GM12878 (cell line): Measurements from ENCODE around the gene IGFL3. TPM values are rescaled to one million over a fixed set of nuclear protein-coding genes. Genes with fewer than 3 reads are reported as not detected.
A peak's percentile ranks its signal among the peaks of the same experiment; 100 is the strongest.

Experiments used
- ATAC-seq: fragments of 200-7000 bp; cut with Tn5 transposase; 3 replicates; pipeline ENCODE4 v1.9.1; 2020; ENCODE audit warnings: mild to moderate bottlenecking, moderate library complexity
- BruUV-seq: library from RNA; stranded (reverse); fragments of 400-500 nt; replicated peaks from 2 replicates; lab custom pipeline; 2021; lab: Mats Ljungman, UMichigan
- CTCF ChIA-PET: fragments of 300-600 bp; sonication (Branson Sonifier 250); formaldehyde crosslinking; extraction: SDS; loops from one replicate; lab custom pipeline; 2021; ENCODE audit warnings: inconsistent platforms; lab: Yijun Ruan, JAX
- POLR2A ChIA-PET: fragments of 350-600 bp; formaldehyde crosslinking; extraction: SDS; loops from one replicate; lab custom pipeline; 2021; ENCODE audit warnings: inconsistent platforms; lab: Charles Lee
- RAD21 ChIA-PET: fragments of 300-600 bp; sonication (Branson Sonifier 250); formaldehyde crosslinking; loops from one replicate; lab custom pipeline; 2023; ENCODE audit warnings: antibody characterized with exemption; ENCODE audit not compliant: unreplicated experiment; lab: Charles Lee
- SMC1A ChIA-PET: fragments of 300-600 bp; sonication (Branson Sonifier 250); formaldehyde crosslinking; loops from one replicate; lab custom pipeline; 2023; ENCODE audit not compliant: unreplicated experiment, uncharacterized antibody; lab: Charles Lee
- DNase-seq: peaks from one replicate; pipeline ENCODE4 v3.0.0-alpha.2; 2011; ENCODE audit warnings: low read depth, low spot score
- FAIRE-seq: peaks from 3 replicates; lab custom pipeline; 2011; peaks lifted over from hg19 to GRCh38; lab: Jason Lieb, UNC
- H2AFZ ChIP-seq: 2 replicates; pipeline ENCODE4 v1.6.0; 2011; ENCODE audit warnings: low read depth, low read length, control low read depth; ENCODE audit not compliant: control insufficient read depth
- H3K27ac ChIP-seq: 2 replicates; pipeline ENCODE4 v1.5.1; 2011; ENCODE audit warnings: control low read depth; ENCODE audit not compliant: control insufficient read depth, insufficient read depth
- H3K27me3 ChIP-seq, 2 experiments: replicated peaks in 1 of 2; 2 replicates each; pipeline versions ENCODE4 v1.6.0 to v1.6.1; 2011; ENCODE audit warnings: low read length in 1 of 2; ENCODE audit not compliant: control insufficient read depth in 2 of 2, insufficient read depth in 2 of 2
- H3K36me3 ChIP-seq, 2 experiments: 2 replicates each; pipeline ENCODE4 v1.5.1; 2011; ENCODE audit warnings: low read length in 1 of 2; ENCODE audit not compliant: control insufficient read depth in 2 of 2, insufficient read depth in 2 of 2
- H3K4me1 ChIP-seq: 2 replicates; pipeline ENCODE4 v1.6.1; 2011; ENCODE audit warnings: mild to moderate bottlenecking, low read length, moderate library complexity, mixed read lengths; ENCODE audit not compliant: control insufficient read depth, insufficient read depth
- H3K4me2 ChIP-seq: 2 replicates; pipeline ENCODE4 v1.6.0; 2011; ENCODE audit warnings: control low read depth; ENCODE audit not compliant: control insufficient read depth, insufficient read depth
- H3K4me3 ChIP-seq: fragments of 200-600 bp; sonication (generic); 2 replicates; pipeline ENCODE4 v1.5.1; 2016
- H3K79me2 ChIP-seq: 2 replicates; pipeline ENCODE4 v1.6.0; 2011; ENCODE audit warnings: low read length; ENCODE audit not compliant: control insufficient read depth, insufficient read depth
- H3K9ac ChIP-seq: 2 replicates; pipeline ENCODE4 v1.8.0; 2011; ENCODE audit warnings: low read length, control low read depth, mixed read lengths; ENCODE audit not compliant: control insufficient read depth, insufficient read depth
- H3K9me3 ChIP-seq: replicated peaks from 3 replicates; pipeline ENCODE4 v1.5.1; 2011; ENCODE audit warnings: mild to moderate bottlenecking, low read length; ENCODE audit not compliant: control insufficient read depth, insufficient read depth
- H4K20me1 ChIP-seq: 2 replicates; pipeline ENCODE4 v1.6.0; 2011; ENCODE audit not compliant: control insufficient read depth, insufficient read depth
- BMI1 ChIP-seq: fragments of 450-650 bp; IDR thresholded peaks from 2 replicates; pipeline ENCODE4 v1.6.1; 2016; ENCODE audit warnings: mild to moderate bottlenecking, moderate library complexity, borderline replicate concordance
- CHD4 ChIP-seq: fragments of 200-600 bp; sonication (generic); IDR thresholded peaks from 2 replicates; pipeline ENCODE4 v1.6.1; 2016; ENCODE audit warnings: mild to moderate bottlenecking
- EED ChIP-seq: sonication (generic); IDR thresholded peaks from 2 replicates; pipeline ENCODE4 v1.6.1; 2016; ENCODE audit warnings: antibody characterized with exemption, low read depth
- KLF5 ChIP-seq: fragments of 450-650 bp; IDR thresholded peaks from 2 replicates; pipeline ENCODE4 v1.6.1; 2014; ENCODE audit warnings: mild to moderate bottlenecking; ENCODE audit not compliant: partially characterized antibody
- MEF2B ChIP-seq: fragments of 450-650 bp; IDR thresholded peaks from 2 replicates; pipeline ENCODE4 v1.6.1; 2018; ENCODE audit warnings: mild to moderate bottlenecking, moderate library complexity; ENCODE audit not compliant: partially characterized antibody, poor library complexity, severe bottlenecking
- MXI1 ChIP-seq: fragments of 150-350 bp; IDR thresholded peaks from 2 replicates; pipeline ENCODE4 v1.6.1; 2011; ENCODE audit warnings: low read depth, mild to moderate bottlenecking, inconsistent platforms, low read length, improper control_type of control experiment
- SMAD5 ChIP-seq: IDR thresholded peaks from 2 replicates; pipeline ENCODE4 v1.6.1; 2016; ENCODE audit warnings: antibody characterized with exemption, low read depth
- SRF ChIP-seq, 2 experiments: IDR thresholded peaks; 2 replicates each; pipeline ENCODE4 v1.6.1; 2011; ENCODE audit warnings: low read depth in 2 of 2, low read length in 2 of 2, mild to moderate bottlenecking in 1 of 2, moderate library complexity in 1 of 2
- TCF12 ChIP-seq: IDR thresholded peaks from 2 replicates; pipeline ENCODE4 v1.6.1; 2011; ENCODE audit warnings: low read depth, mild to moderate bottlenecking, low read length
- ZBTB33 ChIP-seq: fragments of 450-650 bp; IDR thresholded peaks from 2 replicates; pipeline ENCODE4 v1.6.1; 2017; ENCODE audit warnings: mild to moderate bottlenecking
- ZBTB4 ChIP-seq: fragments of 450-650 bp; formaldehyde crosslinking; IDR thresholded peaks from 2 replicates; pipeline ENCODE4 v1.4.0; 2022; ENCODE audit warnings: mild to moderate bottlenecking, moderate library complexity
- ZNF592 ChIP-seq: fragments of 450-650 bp; IDR thresholded peaks from 2 replicates; pipeline ENCODE4 v1.6.1; 2017; ENCODE audit warnings: mild to moderate bottlenecking, moderate library complexity
- ZZZ3 ChIP-seq: IDR thresholded peaks from 2 replicates; pipeline ENCODE4 v1.6.1; 2011; ENCODE audit warnings: low read depth; ENCODE audit not compliant: control insufficient read depth, insufficient read length
- WGBS: methylation state at CpG from one replicate; pipeline ENCODE4 v1.1.6; 2016; ENCODE audit warnings: low lambda C conversion rate; ENCODE audit not compliant: insufficient replicate concordance, insufficient coverage; ENCODE audit errors: missing lambda C conversion rate; 5-methylcytosine and 5-hydroxymethylcytosine counted together
- in situ Hi-C: fragments of 300-500 bp; cut with MboI; formaldehyde crosslinking; loops from 9 replicates; pipeline ENCODE4 v1.14.3; 2018; ENCODE audit warnings: mixed read lengths
- intact Hi-C: fragments of 100-400 bp; cut with micrococcal nuclease; formaldehyde crosslinking; loops from one replicate; pipeline ENCODE4 v1.14.2; 2022; ENCODE audit not compliant: unreplicated experiment
- polyA plus RNA-seq, 11 experiments: library from polyadenylated mRNA; depleted of rRNA in 4 of 11; unstranded in 6 of 11; stranded (reverse) in 5 of 11; fragments of >200 nt; fragmentation: Nextera tagmentation in 4 of 11; fragmentation: Illumina TruSeq in 1 of 11; extraction: Ambion mirVana in 4 of 11; extraction: Trizol in 1 of 11; gene quantifications; 1 replicate in 1 of 11; 2 replicates in 10 of 11; pipeline versions ENCODE4 v1.2.1 to v1.2.3, GENCODE V29; 2011 to 2016; ENCODE audit warnings: inconsistent platforms in 2 of 11, missing spikeins in 2 of 11, low read depth in 1 of 11
- total RNA-seq, 4 experiments: library from RNA; depleted of rRNA in 3 of 4; stranded (reverse); fragments of >200 nt in 3 of 4; fragmentation: Illumina TruSeq in 1 of 4; extraction: Trizol in 1 of 4; gene quantifications; 2 replicates each; pipeline versions ENCODE4 v1.2.1 to v1.2.3, GENCODE V29; 2013 to 2021

IGFL3 gene
- total and polyA plus RNA-seq, 10 of the 15 experiments (the other 5 are each of a cell fraction or from before 2014, with no cell fraction given): not detected

GRCh38 chr19:46125447-46125846, 959 bp upstream of the IGFL3 start:
- FAIRE-seq (no peak), ATAC-seq (0 out of 3 replicates have a peak, but pooled peaks have one; percentile 31), DNase-seq (no peak)
- Histone ChIP-seq H3K4me3 (no peak overlapping the region), H2AFZ (no peak overlapping the region), H3K9ac (no peak overlapping the region), H3K36me3 (no peaks in the 10 kb centered on the region), H3K79me2 (no peaks in the 10 kb centered on the region), H3K4me1 (no peaks in the 10 kb centered on the region), H3K9me3 (no peaks in the 10 kb centered on the region), H3K27me3 (no peaks in the 10 kb centered on the region; a peak in 1 of 4 replicates)
- no TSS peak for BruUV-seq
- in situ Hi-C loops: no loop called here
- ChIA-PET RAD21 (no interaction called here), CTCF (interaction anchor here (0.5 to 2.3 kb wide), 4 partner anchors 9 to 177 kb away, joined by 3 to 16 read pairs (median 4); no protein-coding TSS in a partner anchor), POLR2A (interaction anchor here (1.0 to 1.7 kb wide), 3 partner anchors 9 to 11 kb away, joined by 3 to 5 read pairs (median 4); no protein-coding TSS in a partner anchor)
- intact Hi-C loops: no loop called here
- 21% methylated on average over 4 of the region's 4 CpGs for WGBS
- TF ChIP-seq BMI1: no peak
- TF ChIP-seq EED: no peak
- TF ChIP-seq MXI1: no peak
- TF ChIP-seq TCF12: no peak
- no peak for TF ChIP-seq ZBTB4 (CRISPR knock-in tag)
- TF ChIP-seq MEF2B: no peak
- TF ChIP-seq ZNF592: no peak
- no peak for TF ChIP-seq ZBTB33
- TF ChIP-seq SMAD5: no peak
- TF ChIP-seq CHD4: no peak
- TF ChIP-seq ZZZ3: no peak
- TF ChIP-seq SRF (IDR thresholded peaks at IDR 0.05; ENCODE audit: low read depth in 2 of 2, low read length in 2 of 2): no peak
- TF ChIP-seq KLF5: no peak
- TF ChIP-seq, all 136 proteins: peak for 0
- H4K20me1 ChIP-seq: no peaks in the 10 kb centered on the region
- SMC1A ChIA-PET: interaction anchor here (0.5 to 7.2 kb wide), 2 partner anchors 9 to 57 kb away, joined by 6 to 43 read pairs; no protein-coding TSS in a partner anchor
- no peak overlapping the region for H3K4me2 ChIP-seq
- no peak overlapping the region for H3K27ac ChIP-seq
